ENCODE results near the gene CD180.

DNA sequence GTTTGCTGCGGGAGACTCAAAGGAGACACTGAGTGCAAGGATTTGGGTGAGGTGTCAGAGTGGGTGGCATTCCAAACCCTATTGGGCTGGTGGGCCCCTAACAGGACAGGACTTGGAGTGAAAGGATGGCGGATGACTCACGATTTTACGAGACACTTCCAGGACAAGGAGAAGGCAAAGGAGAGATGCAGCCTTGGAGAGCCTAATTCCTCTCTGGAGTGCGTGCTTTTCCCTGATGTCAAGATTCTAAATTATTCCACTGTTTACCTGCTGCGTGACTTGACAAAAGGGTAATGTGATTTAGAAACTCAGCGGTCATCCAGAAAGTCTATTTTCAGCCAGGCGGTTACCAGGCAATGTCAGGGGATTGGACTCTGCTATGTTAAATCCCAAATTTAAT is 41.6 kb upstream of the CD180 start:
- TF ChIP-seq, protein P1, sequence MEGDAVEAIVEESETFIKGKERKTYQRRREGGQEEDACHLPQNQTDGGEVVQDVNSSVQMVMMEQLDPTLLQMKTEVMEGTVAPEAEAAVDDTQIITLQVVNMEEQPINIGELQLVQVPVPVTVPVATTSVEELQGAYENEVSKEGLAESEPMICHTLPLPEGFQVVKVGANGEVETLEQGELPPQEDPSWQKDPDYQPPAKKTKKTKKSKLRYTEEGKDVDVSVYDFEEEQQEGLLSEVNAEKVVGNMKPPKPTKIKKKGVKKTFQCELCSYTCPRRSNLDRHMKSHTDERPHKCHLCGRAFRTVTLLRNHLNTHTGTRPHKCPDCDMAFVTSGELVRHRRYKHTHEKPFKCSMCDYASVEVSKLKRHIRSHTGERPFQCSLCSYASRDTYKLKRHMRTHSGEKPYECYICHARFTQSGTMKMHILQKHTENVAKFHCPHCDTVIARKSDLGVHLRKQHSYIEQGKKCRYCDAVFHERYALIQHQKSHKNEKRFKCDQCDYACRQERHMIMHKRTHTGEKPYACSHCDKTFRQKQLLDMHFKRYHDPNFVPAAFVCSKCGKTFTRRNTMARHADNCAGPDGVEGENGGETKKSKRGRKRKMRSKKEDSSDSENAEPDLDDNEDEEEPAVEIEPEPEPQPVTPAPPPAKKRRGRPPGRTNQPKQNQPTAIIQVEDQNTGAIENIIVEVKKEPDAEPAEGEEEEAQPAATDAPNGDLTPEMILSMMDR (IDR thresholded peaks at IDR 0.05; ENCODE audit: poor library complexity) = no peak
- no peak for TF ChIP-seq EZH2 (IDR thresholded peaks at IDR 0.05; ENCODE audit: borderline replicate concordance)
